Stomach (tissue), 9 donors: ENCODE results near the gene ZNF202. TPM values are rescaled to one million over a fixed set of nuclear protein-coding genes. Genes with fewer than 3 reads are reported as not detected.

ENCODE experiments used
- DNase-seq, 2 donors: peaks; one replicate each; pipeline versions ENCODE4 v3.0.0 to v3.0.0-alpha.2; 2013 to 2019
- H3K27ac ChIP-seq, 5 donors: fragments of 200-600 bp in 4 of 5; sonication (generic) in 4 of 5; one replicate each; pipeline ENCODE4 v1.5.1; 2013 to 2019; ENCODE audit warnings: mild to moderate bottlenecking in 1 of 5, moderate library complexity in 1 of 5
- H3K27me3 ChIP-seq, 3 donors: fragments of 200-600 bp; sonication (generic); one replicate each; pipeline ENCODE4 v1.5.1; 2017 to 2019; ENCODE audit warnings: mixed run types in 1 of 3
- H3K36me3 ChIP-seq, 4 donors: fragments of 200-600 bp; sonication (generic); 1 replicate in 3 of 4; 2 replicates in 1 of 4; pipeline ENCODE4 v1.5.1; 2016 to 2019
- H3K4me1 ChIP-seq, 4 donors: fragments of 200-600 bp; sonication (generic); one replicate each; pipeline ENCODE4 v1.5.1; 2016 to 2019
- H3K4me3 ChIP-seq, 4 donors: fragments of 200-600 bp; sonication (generic) in 3 of 4; one replicate each; pipeline ENCODE4 v1.5.1; 2016 to 2019; ENCODE audit warnings: mild to moderate bottlenecking in 1 of 4
- H3K9me3 ChIP-seq, 4 donors: fragments of 200-600 bp; sonication (generic); one replicate each; pipeline ENCODE4 v1.5.1; 2016 to 2019
- EP300 ChIP-seq: sonication (generic); formaldehyde crosslinking; IDR thresholded peaks from one replicate; pipeline ENCODE4 v1.6.1; 2017; ENCODE audit warnings: antibody characterized with exemption
- POLR2A ChIP-seq, 4 donors: fragments of 450-650 bp; IDR thresholded peaks; one replicate each; pipeline ENCODE4 v1.6.1; 2016; ENCODE audit warnings: antibody characterized with exemption in 4 of 4, control low read depth in 2 of 4, mild to moderate bottlenecking in 1 of 4, moderate library complexity in 1 of 4
- POLR2AphosphoS5 ChIP-seq, 3 donors: sonication (generic); formaldehyde crosslinking; IDR thresholded peaks; one replicate each; pipeline ENCODE4 v1.6.1; 2016; ENCODE audit warnings: antibody characterized with exemption in 3 of 3
- WGBS, 5 donors: extraction: QIAGEN DNeasy Blood & Tissue Kit in 3 of 5; methylation state at CpG; one replicate each; pipeline versions ENCODE4 v1.1.5 to v1.1.7; 2013 to 2018; 5-methylcytosine and 5-hydroxymethylcytosine counted together
- intact Hi-C: fragments of 100-400 bp; cut with DNase I; formaldehyde crosslinking; loops from one replicate; pipeline ENCODE4 v1.15.1; 2023; ENCODE audit warnings: low total_unique reads
- polyA plus RNA-seq, 3 donors: library from polyadenylated mRNA; stranded (reverse); fragments of 200-250 nt; gene quantifications; one replicate each; pipeline ENCODE4 v1.2.3, GENCODE V29; 2013
- total RNA-seq, 5 donors: library from RNA; depleted of rRNA; stranded (reverse); fragments of >200 nt; gene quantifications; one replicate each; pipeline versions ENCODE4 v1.1.0 to v1.2.3, GENCODE V29; 2014 to 2016
- TF ChIP-seq, protein P1 (sequence below), 7 experiments: fragments of 450-650 bp in 4 of 7; fragments of 200-600 bp in 3 of 7; sonication (generic) in 3 of 7; IDR thresholded peaks; one replicate each; pipeline ENCODE4 v1.5.1; 2016 to 2019; ENCODE audit warnings: antibody characterized with exemption in 7 of 7, control low read depth in 2 of 7, mild to moderate bottlenecking in 1 of 7
- donor health status: healthy with polysubstance abuse.
- donor health status: Bipolar disorder and iron deficiency.
- donor health status: healthy.

ZNF202 gene
- total and polyA plus RNA-seq, 8 donors: 1.7 to 17.4 (median 4.6) TPM

GRCh38 chr11:123757976-123758375 is 16.5 kb upstream of the ZNF202 start:
- no peak overlapping the region for H3K4me3 ChIP-seq
- DNase-seq: no peak
- intact Hi-C loops: no loop called here
- H3K9me3 ChIP-seq: peaks cover 7 to 18% (median 17%) of the 10 kb centered on the region in 4 donors
- H3K36me3 ChIP-seq: no peaks in the 10 kb centered on the region
- WGBS, 5 donors: 65 to 83% (median 79%) methylated on average over 3 of the region's 3 CpGs
- no peak overlapping the region for H3K27ac ChIP-seq
- TF ChIP-seq EP300 (no peak), POLR2A (IDR thresholded peaks at IDR 0.05) (no peak), POLR2AphosphoS5 (IDR thresholded peaks at IDR 0.05) (no peak)
- TF ChIP-seq, protein P1, sequence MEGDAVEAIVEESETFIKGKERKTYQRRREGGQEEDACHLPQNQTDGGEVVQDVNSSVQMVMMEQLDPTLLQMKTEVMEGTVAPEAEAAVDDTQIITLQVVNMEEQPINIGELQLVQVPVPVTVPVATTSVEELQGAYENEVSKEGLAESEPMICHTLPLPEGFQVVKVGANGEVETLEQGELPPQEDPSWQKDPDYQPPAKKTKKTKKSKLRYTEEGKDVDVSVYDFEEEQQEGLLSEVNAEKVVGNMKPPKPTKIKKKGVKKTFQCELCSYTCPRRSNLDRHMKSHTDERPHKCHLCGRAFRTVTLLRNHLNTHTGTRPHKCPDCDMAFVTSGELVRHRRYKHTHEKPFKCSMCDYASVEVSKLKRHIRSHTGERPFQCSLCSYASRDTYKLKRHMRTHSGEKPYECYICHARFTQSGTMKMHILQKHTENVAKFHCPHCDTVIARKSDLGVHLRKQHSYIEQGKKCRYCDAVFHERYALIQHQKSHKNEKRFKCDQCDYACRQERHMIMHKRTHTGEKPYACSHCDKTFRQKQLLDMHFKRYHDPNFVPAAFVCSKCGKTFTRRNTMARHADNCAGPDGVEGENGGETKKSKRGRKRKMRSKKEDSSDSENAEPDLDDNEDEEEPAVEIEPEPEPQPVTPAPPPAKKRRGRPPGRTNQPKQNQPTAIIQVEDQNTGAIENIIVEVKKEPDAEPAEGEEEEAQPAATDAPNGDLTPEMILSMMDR (IDR thresholded peaks at IDR 0.05): no peak
- H3K27me3 ChIP-seq: peaks cover 0 to 3% (median 0%) of the 10 kb centered on the region in 3 donors
- H3K4me1 ChIP-seq: no peaks in the 10 kb centered on the region

DNA sequence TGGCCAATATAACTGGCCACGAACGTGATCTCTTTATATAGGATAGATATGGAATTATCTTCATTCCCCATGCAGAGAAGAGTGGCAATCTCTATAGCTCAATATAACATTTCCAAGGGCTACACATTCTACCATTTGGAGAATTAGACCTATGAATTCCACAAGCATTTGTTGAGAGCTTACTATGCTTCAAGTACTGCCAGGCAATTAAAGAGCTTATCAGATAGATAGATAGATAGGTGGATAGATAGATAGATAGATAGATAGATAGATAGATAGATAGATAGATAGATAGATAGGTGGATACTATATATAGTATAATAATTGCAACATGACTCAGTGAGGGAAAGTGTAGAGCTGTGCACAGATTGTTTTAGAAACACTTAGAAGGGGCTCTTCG is 14.4 kb upstream of the ZNF202 start:
- TF ChIP-seq POLR2AphosphoS5 (IDR thresholded peaks at IDR 0.05): no peak
- no peak for TF ChIP-seq POLR2A (IDR thresholded peaks at IDR 0.05)
- no peak for TF ChIP-seq EP300
- TF ChIP-seq, protein P1 (IDR thresholded peaks at IDR 0.05): no peak
- Histone ChIP-seq H3K4me3 (no peak overlapping the region), H3K9me3 (no peaks in the 10 kb centered on the region), H3K27me3 (peaks cover 0 to 16% (median 0%) of the 10 kb centered on the region in 3 donors), H3K27ac (no peak overlapping the region), H3K36me3 (no peaks in the 10 kb centered on the region), H3K4me1 (no peaks in the 10 kb centered on the region)
- no peak for DNase-seq
- 87 to 93% (median 90%) methylated on average over 3 of the region's 3 CpGs for WGBS, 5 donors
- intact Hi-C loops: no loop called here

DNA sequence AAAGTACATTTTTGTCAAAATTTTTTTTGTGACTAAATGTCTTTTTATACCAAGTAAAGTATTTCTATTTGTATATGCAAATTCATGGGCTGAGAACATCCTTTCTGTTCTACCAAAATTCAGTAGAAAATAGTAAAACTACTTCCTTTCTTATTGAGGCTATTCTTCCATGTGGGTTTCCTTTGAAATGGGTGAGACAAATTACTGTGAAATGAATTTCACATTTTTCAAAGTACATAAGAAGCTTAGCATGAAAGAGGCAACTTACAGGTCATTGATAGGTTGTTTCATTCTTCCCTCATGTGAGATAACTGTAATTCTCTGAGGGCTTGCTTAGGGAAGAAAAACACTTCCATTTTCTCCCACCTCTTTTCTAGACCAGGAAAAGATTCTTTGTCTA is 13.9 kb upstream of the ZNF202 start:
- no peak overlapping the region for H3K4me3 ChIP-seq
- no peaks in the 10 kb centered on the region for H3K9me3 ChIP-seq
- no peak for DNase-seq
- no peaks in the 10 kb centered on the region for H3K4me1 ChIP-seq
- no peaks in the 10 kb centered on the region for H3K36me3 ChIP-seq
- H3K27me3 ChIP-seq: peaks cover 0 to 16% (median 0%) of the 10 kb centered on the region in 3 donors
- intact Hi-C loops: no loop called here
- TF ChIP-seq, protein P1 (IDR thresholded peaks at IDR 0.05): no peak
- TF ChIP-seq POLR2AphosphoS5 (IDR thresholded peaks at IDR 0.05) (no peak), POLR2A (IDR thresholded peaks at IDR 0.05) (no peak), EP300 (no peak)
- H3K27ac ChIP-seq: no peak overlapping the region

DNA sequence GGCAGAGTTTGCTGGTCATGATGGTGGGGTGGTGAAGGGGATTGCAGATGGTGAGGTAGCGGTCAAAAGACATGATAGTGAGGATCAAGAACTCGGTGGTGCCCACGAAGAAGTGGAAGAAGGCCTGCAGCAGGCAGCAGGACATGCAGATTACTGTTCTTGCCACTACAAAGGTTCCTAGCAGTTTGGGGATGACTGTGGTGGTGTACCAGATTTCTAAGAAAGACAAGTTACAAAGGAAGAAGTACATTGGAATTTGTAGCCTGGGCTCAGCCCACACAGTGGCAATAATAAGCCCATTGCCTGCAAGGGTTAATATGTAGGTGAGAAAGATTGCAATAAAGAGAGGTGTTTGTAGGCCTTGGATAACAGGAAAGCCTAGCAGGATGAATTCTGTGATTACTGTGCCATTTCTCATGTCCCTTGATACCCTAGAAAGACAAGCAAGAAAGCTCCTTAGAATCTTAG is 12.7 kb upstream of the ZNF202 start, which contains the start of gene OR6X1:
TSS of gene OR6X1 (minus strand) at position 418 of the 468 bp plus-strand sequence. CDS start at position 418, 0 bp downstream.
- 82 to 96% (median 93%) methylated on average over 3 of the region's 3 CpGs for WGBS, 5 donors
- Histone ChIP-seq H3K4me1 (no peaks in the 10 kb centered on the region), H3K4me3 (no peak within 1 kb of the TSS), H3K9me3 (no peaks in the 10 kb centered on the region), H3K36me3 (no peaks in the 10 kb centered on the region), H3K27ac (no peak within 1 kb of the TSS), H3K27me3 (peaks cover 0 to 16% (median 0%) of the 10 kb centered on the region in 3 donors)
- no peak for TF ChIP-seq POLR2AphosphoS5 (IDR thresholded peaks at IDR 0.05)
- TF ChIP-seq EP300: no peak
- TF ChIP-seq POLR2A (IDR thresholded peaks at IDR 0.05): no peak
- TF ChIP-seq, protein P1 (IDR thresholded peaks at IDR 0.05): no peak
- no peak for DNase-seq
- intact Hi-C loops: no loop called here
